Peyer's patch (tissue), 4 donors: ENCODE measurements around the gene SAP30. TPM values are rescaled to one million over a fixed set of nuclear protein-coding genes. Genes with fewer than 3 reads are reported as not detected.

Source experiments
- DNase-seq, 3 donors: peaks; one replicate each; pipeline ENCODE4 v3.0.0-alpha.2; 2017 to 2019
- H3K27ac ChIP-seq, 4 donors: fragments of 200-600 bp; sonication (generic); one replicate each; pipeline ENCODE4 v1.5.1; 2016 to 2019
- H3K27me3 ChIP-seq, 2 donors: fragments of 200-600 bp; sonication (generic); one replicate each; pipeline ENCODE4 v1.5.1; 2019
- H3K36me3 ChIP-seq, 3 donors: fragments of 200-600 bp; sonication (generic); one replicate each; pipeline ENCODE4 v1.5.1; 2016 to 2019
- H3K4me1 ChIP-seq, 4 donors: fragments of 200-600 bp; sonication (generic); one replicate each; pipeline ENCODE4 v1.5.1; 2016 to 2019
- H3K4me3 ChIP-seq, 4 donors: fragments of 200-600 bp; sonication (generic); 1 replicate in 3 of 4; 2 replicates in 1 of 4; pipeline ENCODE4 v1.5.1; 2016 to 2019; ENCODE audit warnings: mild to moderate bottlenecking in 1 of 4
- H3K9me3 ChIP-seq, 4 donors: fragments of 200-600 bp; sonication (generic); one replicate each; pipeline ENCODE4 v1.5.1; 2016 to 2019; ENCODE audit warnings: mild to moderate bottlenecking in 1 of 4
- POLR2A ChIP-seq, 2 donors: fragments of 450-650 bp; IDR thresholded peaks; one replicate each; pipeline ENCODE4 v1.5.1; 2017; ENCODE audit warnings: antibody characterized with exemption in 2 of 2, mild to moderate bottlenecking in 2 of 2, moderate library complexity in 2 of 2
- total RNA-seq, 4 donors: library from RNA; depleted of rRNA; stranded (reverse); fragments of >200 nt; gene quantifications; one replicate each; pipeline ENCODE4 v1.1.0, GENCODE V29; 2016
- TF ChIP-seq, protein P1 (sequence below), 6 experiments: fragments of 450-650 bp in 4 of 6; fragments of 200-600 bp in 2 of 6; sonication (generic) in 1 of 6; IDR thresholded peaks; one replicate each; pipeline ENCODE4 v1.5.1; 2017 to 2019; ENCODE audit warnings: antibody characterized with exemption in 6 of 6, mild to moderate bottlenecking in 3 of 6, moderate library complexity in 1 of 6

Gene SAP30
- total RNA-seq, result 10 to 100 TPM in 3 of 4 donors, 1 to 10 TPM in 1; 8.1 to 18.4 (median 16.0) TPM

DNA sequence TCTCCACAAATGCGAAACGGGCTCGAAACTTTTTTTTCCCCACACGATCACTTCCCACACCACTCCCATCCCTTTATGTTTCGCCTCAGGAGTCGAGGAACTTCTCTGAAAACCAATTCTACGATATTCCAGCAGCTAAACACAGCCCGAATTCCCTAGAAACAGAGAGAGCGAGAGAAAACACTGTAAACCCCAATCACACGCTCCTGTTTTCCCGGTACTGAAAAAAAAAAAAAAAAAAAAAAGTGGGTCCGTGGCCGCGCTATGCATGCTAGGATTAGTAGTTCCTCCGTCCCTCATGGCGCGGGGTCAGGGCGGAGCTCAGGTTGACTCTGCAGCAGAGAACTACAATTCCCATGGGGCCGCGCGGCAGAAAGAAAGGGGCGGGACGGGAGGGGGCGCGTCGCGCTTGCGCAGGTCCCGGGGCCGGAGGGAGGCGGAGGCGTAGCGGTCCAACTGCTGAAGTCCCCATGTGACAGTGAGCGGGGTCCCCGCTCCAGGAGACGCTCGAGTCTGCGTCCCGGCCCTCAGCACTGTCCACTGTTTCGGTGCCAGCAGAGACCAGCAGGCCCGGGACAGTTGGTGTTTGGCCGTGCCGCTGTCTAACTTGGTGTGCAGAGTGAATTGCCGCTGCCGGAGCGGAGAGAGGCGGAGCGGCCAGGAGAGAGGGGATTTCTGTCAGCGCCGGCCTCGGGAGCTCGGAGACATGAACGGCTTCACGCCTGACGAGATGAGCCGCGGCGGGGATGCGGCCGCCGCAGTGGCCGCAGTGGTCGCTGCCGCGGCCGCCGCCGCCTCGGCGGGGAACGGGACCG lies at the start of gene SAP30:
TSS of gene SAP30 (plus strand) at position 478 of the 815 bp plus-strand sequence. CDS start at position 707, 229 bp downstream.
- H3K36me3 ChIP-seq, result no peaks in the 10 kb centered on the region
- TF ChIP-seq POLR2A (IDR thresholded peaks at IDR 0.05), result peak; percentile 85 to 93
- TF ChIP-seq, protein P1, sequence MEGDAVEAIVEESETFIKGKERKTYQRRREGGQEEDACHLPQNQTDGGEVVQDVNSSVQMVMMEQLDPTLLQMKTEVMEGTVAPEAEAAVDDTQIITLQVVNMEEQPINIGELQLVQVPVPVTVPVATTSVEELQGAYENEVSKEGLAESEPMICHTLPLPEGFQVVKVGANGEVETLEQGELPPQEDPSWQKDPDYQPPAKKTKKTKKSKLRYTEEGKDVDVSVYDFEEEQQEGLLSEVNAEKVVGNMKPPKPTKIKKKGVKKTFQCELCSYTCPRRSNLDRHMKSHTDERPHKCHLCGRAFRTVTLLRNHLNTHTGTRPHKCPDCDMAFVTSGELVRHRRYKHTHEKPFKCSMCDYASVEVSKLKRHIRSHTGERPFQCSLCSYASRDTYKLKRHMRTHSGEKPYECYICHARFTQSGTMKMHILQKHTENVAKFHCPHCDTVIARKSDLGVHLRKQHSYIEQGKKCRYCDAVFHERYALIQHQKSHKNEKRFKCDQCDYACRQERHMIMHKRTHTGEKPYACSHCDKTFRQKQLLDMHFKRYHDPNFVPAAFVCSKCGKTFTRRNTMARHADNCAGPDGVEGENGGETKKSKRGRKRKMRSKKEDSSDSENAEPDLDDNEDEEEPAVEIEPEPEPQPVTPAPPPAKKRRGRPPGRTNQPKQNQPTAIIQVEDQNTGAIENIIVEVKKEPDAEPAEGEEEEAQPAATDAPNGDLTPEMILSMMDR (IDR thresholded peaks at IDR 0.05), result no peak
- peaks cover 0 to 20% (median 0%) of the 10 kb centered on the region in 4 donors for H3K4me1 ChIP-seq
- no peaks in the 10 kb centered on the region for H3K9me3 ChIP-seq
- peak within 1 kb of the TSS; percentile 79 to 96 (median 89) for H3K4me3 ChIP-seq
- peak within 1 kb of the TSS; percentile 90 to 96 (median 94) for H3K27ac ChIP-seq
- peak; percentile 98 to 99 (median 99) for DNase-seq
- no peaks in the 10 kb centered on the region for H3K27me3 ChIP-seq

GRCh38 chr4:173325007-173325736 lies 45.6 kb upstream of the SAP30 start:
- no peak for TF ChIP-seq POLR2A (IDR thresholded peaks at IDR 0.05)
- TF ChIP-seq, protein P1 (IDR thresholded peaks at IDR 0.05), result no peak
- DNase-seq, result no peak
- Histone ChIP-seq H3K27me3 (no peaks in the 10 kb centered on the region), H3K4me3 (no peak overlapping the region), H3K27ac (no peak overlapping the region), H3K4me1 (no peaks in the 10 kb centered on the region), H3K36me3 (peaks cover 0 to 37% (median 0%) of the 10 kb centered on the region in 3 donors), H3K9me3 (no peaks in the 10 kb centered on the region)

DNA sequence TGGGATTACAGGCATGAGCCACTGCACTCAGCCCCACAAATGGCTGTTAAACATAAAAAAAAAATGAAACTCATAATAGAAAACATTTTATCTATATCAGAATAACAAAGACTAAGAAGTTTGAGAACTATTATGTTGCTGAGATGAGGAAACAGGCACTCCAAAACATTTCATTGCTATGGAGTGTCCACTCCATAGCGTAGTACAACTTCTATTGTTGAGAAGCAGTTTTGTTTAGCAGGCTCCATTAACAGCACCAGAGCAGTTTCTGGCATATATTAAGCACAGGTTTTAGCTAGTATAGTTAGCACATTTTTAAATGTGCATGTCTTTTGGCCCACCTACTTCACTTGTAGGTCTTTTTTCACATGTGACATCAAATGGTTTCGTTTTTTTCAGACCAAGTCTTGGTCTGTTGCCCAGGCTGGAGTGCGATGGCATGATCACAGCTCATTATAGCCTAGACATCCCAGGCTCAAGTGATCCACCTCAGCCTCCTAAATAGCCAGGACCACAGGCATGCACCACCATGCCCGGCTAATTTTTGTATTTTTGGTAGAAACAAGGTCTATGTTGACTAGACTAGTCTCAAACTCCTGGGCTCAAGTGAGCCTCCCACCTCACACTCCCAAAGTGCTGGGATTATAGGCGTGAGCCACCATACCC lies 42.4 kb upstream of the SAP30 start:
- H3K27ac ChIP-seq, result no peak overlapping the region
- no peak for DNase-seq
- H3K4me3 ChIP-seq, result no peak overlapping the region
- H3K4me1 ChIP-seq, result peaks cover 0 to 22% (median 0%) of the 10 kb centered on the region in 4 donors
- peaks cover 0 to 35% (median 0%) of the 10 kb centered on the region in 3 donors for H3K36me3 ChIP-seq
- no peaks in the 10 kb centered on the region for H3K27me3 ChIP-seq
- H3K9me3 ChIP-seq, result no peaks in the 10 kb centered on the region
- TF ChIP-seq POLR2A (IDR thresholded peaks at IDR 0.05), result no peak
- TF ChIP-seq, protein P1 (IDR thresholded peaks at IDR 0.05), result no peak

DNA sequence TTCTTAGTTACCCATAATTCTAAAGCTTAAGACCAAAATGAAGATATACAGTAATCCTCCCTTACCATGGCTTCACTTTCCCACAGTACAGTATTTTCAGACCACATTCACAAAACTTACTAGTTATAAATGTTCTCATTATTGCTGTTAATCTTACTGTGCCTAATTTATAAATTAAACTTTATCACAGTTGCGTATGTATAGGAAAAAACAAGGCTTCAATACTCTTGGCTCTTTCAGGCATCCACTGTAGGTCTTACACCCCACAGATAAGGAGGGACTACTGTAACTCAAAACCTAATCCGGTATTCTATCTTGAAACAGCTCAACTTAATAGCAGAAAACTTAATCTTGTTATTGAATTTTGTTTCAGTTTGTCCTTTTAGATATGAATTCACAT lies 40.2 kb upstream of the SAP30 start:
- H3K4me3 ChIP-seq, result no peak overlapping the region
- no peak for TF ChIP-seq POLR2A (IDR thresholded peaks at IDR 0.05)
- TF ChIP-seq, protein P1 (IDR thresholded peaks at IDR 0.05), result no peak
- DNase-seq, result no peak
- no peaks in the 10 kb centered on the region for H3K27me3 ChIP-seq
- H3K36me3 ChIP-seq, result peaks cover 0 to 32% (median 0%) of the 10 kb centered on the region in 3 donors
- H3K27ac ChIP-seq, result no peak overlapping the region
- H3K9me3 ChIP-seq, result no peaks in the 10 kb centered on the region
- H3K4me1 ChIP-seq, result peaks cover 0 to 22% (median 0%) of the 10 kb centered on the region in 4 donors

DNA sequence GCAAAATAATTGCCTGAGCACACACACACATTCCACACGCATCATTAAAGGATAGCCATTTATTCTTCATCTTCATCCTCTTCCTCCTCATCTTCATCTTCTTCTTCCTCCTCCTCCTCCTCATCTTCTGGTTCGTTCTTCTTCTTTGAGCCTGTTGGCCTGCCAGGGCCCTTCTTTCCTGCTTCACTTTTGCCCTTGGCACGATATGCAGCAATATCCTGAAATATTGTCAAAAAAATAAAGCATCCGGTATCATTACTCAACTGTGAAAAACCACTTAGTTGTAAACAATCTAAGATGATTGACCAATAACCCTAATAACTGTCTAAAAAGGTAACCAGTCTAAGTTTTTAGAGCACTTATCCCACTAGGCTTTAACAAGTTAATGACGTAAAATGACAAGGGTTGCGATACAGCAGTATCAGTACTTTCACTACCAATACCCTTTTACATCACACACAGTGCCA lies 38.7 kb upstream of the SAP30 start:
- H3K4me1 ChIP-seq, result peaks cover 0 to 22% (median 0%) of the 10 kb centered on the region in 4 donors
- H3K9me3 ChIP-seq, result no peaks in the 10 kb centered on the region
- DNase-seq, result no peak
- peak overlapping the region in 1 of 4 donors; percentile 99 for H3K27ac ChIP-seq
- H3K4me3 ChIP-seq, result peak overlapping the region in 2 of 4 donors; percentile 68 to 81
- TF ChIP-seq POLR2A (IDR thresholded peaks at IDR 0.05), result no peak
- TF ChIP-seq, protein P1 (IDR thresholded peaks at IDR 0.05), result no peak
- H3K27me3 ChIP-seq, result no peaks in the 10 kb centered on the region
- H3K36me3 ChIP-seq, result peaks cover 0 to 28% (median 0%) of the 10 kb centered on the region in 3 donors
